ENCODE measurements around the gene GTF3C1.
"Not testable (repeated sequence)": the region's sequence is repeated elsewhere in the genome, so short reads cannot be mapped to it uniquely, and the experiment has no call there.

The GTF3C1 gene

GRCh38 chr16:27463741-27464591, 85.7 kb downstream of the GTF3C1 start:
- DNase-seq (ENCODE audit: low read depth in 2 of 2), result peak; percentile 51 to 53

GRCh38 chr16:27462846-27463682, 86.6 kb downstream of the GTF3C1 start:
- DNase-seq (ENCODE audit: low read depth in 2 of 2), result no peak

GRCh38 chr16:27462200-27462845, 87.4 kb downstream of the GTF3C1 start:
- DNase-seq (ENCODE audit: low read depth in 2 of 2), result no peak

- no peak for DNase-seq (ENCODE audit: low read depth in 2 of 2)
Measured at GRCh38 chr16:27461483-27462171, 88.1 kb downstream of the GTF3C1 start.

- no peak for DNase-seq (ENCODE audit: low read depth in 2 of 2)
Measured at GRCh38 chr16:27460663-27461482, 88.8 kb downstream of the GTF3C1 start.

- DNase-seq (ENCODE audit: low read depth in 2 of 2), result no peak
Measured at GRCh38 chr16:27460213-27460612, 89.5 kb downstream of the GTF3C1 start.

- DNase-seq (ENCODE audit: low read depth in 2 of 2), result no peak
Measured at GRCh38 chr16:27458987-27459688, 90.6 kb downstream of the GTF3C1 start.

- DNase-seq (ENCODE audit: low read depth in 2 of 2), result no peak
Measured at GRCh38 chr16:27458258-27458657, 91.5 kb downstream of the GTF3C1 start.

GRCh38 chr16:27457605-27457900, 92.2 kb downstream of the GTF3C1 start:
- DNase-seq (ENCODE audit: low read depth in 2 of 2), result not testable (repeated sequence)

- no peak for DNase-seq (ENCODE audit: low read depth in 2 of 2)
Measured at GRCh38 chr16:27455700-27456099, 94.0 kb downstream of the GTF3C1 start.

- no peak for DNase-seq (ENCODE audit: low read depth in 2 of 2)
Measured at GRCh38 chr16:27453494-27453825, 96.3 kb downstream of the GTF3C1 start.

- no peak for DNase-seq (ENCODE audit: low read depth in 2 of 2)
Measured at GRCh38 chr16:27452569-27453493, 96.9 kb downstream of the GTF3C1 start.

GRCh38 chr16:27450196-27450549, 99.5 kb downstream of the GTF3C1 start:
- DNase-seq (ENCODE audit: low read depth in 2 of 2), result no peak

GRCh38 chr16:27449434-27450195, 100.1 kb downstream of the GTF3C1 start:
- DNase-seq (ENCODE audit: low read depth in 2 of 2), result peak; percentile 70 to 71

- no peak for DNase-seq (ENCODE audit: low read depth in 2 of 2)
Measured at GRCh38 chr16:27448532-27449433, 100.9 kb downstream of the GTF3C1 start.

GRCh38 chr16:27447301-27447700, 102.4 kb downstream of the GTF3C1 start:
- DNase-seq (ENCODE audit: low read depth in 2 of 2), result no peak

- DNase-seq (ENCODE audit: low read depth in 2 of 2), result peak; percentile 70
Measured at GRCh38 chr16:27446721-27447120, 103.0 kb downstream of the GTF3C1 start.
